K562 (cell line): Measurements from ENCODE around the gene ECE2. TPM values are rescaled to one million over a fixed set of nuclear protein-coding genes. Genes with fewer than 3 reads are reported as not detected.

ENCODE experiments used
- ATAC-seq: fragments of 200-7000 bp; cut with Tn5 transposase; 3 replicates; pipeline ENCODE4 v1.9.1; 2020; ENCODE audit warnings: moderate library complexity
- BruUV-seq: library from RNA; stranded (reverse); fragments of 400-500 nt; replicated peaks from 2 replicates; lab custom pipeline; 2021; lab: Mats Ljungman, UMichigan
- CTCF ChIA-PET: fragments of 300-600 bp; formaldehyde crosslinking; extraction: SDS; loops from one replicate; lab custom pipeline; 2021; ENCODE audit warnings: low intra/inter-chr PET ratio; lab: Yijun Ruan, JAX
- POLR2A ChIA-PET: fragments of 300-600, 350-650 bp; sonication (Branson Sonifier 250); formaldehyde crosslinking; extraction: SDS; loops from one replicate; lab custom pipeline; 2021; ENCODE audit warnings: antibody characterized with exemption, inconsistent platforms; lab: Yijun Ruan, JAX
- DNase-seq, 4 experiments: peaks; one replicate each; pipeline versions ENCODE4 v3.0.0 to v3.0.0-alpha.2; 2011 to 2018; ENCODE audit warnings: low spot score in 3 of 4, mixed read lengths in 3 of 4; ENCODE audit errors: extremely low read depth in 1 of 4
- FAIRE-seq: peaks from 2 replicates; lab custom pipeline; 2011; peaks lifted over from hg19 to GRCh38; lab: Jason Lieb, UNC
- H2AFZ ChIP-seq: 2 replicates; pipeline ENCODE4 v1.6.0; 2011; ENCODE audit warnings: low read depth, low read length, control low read depth, inconsistent platforms
- H3K27ac ChIP-seq: fragments of 200-600 bp; 3 replicates; pipeline ENCODE4 v1.8.0; 2011; ENCODE audit warnings: low read depth, mild to moderate bottlenecking, control low read depth, inconsistent platforms, low read length, moderate library complexity, mixed read lengths; ENCODE audit errors: extremely low read depth
- H3K27me3 ChIP-seq, 2 experiments: fragments of 300-600 bp in 1 of 2; 2 replicates in 1 of 2; 3 replicates in 1 of 2; pipeline versions ENCODE4 v1.6.0 to v1.8.0; 2011; ENCODE audit warnings: inconsistent platforms in 2 of 2, low read length in 2 of 2, mild to moderate bottlenecking in 1 of 2, mixed read lengths in 1 of 2, moderate library complexity in 1 of 2; ENCODE audit not compliant: control insufficient read depth in 2 of 2, insufficient read depth in 2 of 2
- H3K36me3 ChIP-seq: fragments of 300-600 bp; 3 replicates; pipeline ENCODE4 v1.8.0; 2011; ENCODE audit warnings: mild to moderate bottlenecking, low read length, inconsistent platforms; ENCODE audit not compliant: control insufficient read depth, insufficient read depth
- H3K4me1 ChIP-seq, 2 experiments: fragments of 200-600 bp in 1 of 2; replicated peaks in 1 of 2; 2 replicates in 1 of 2; 3 replicates in 1 of 2; pipeline versions ENCODE4 v1.5.1 to v1.8.0; 2011; ENCODE audit warnings: inconsistent platforms in 2 of 2, low read length in 2 of 2, mild to moderate bottlenecking in 1 of 2, mixed read lengths in 1 of 2, moderate library complexity in 1 of 2; ENCODE audit not compliant: control insufficient read depth in 2 of 2, insufficient read depth in 2 of 2
- H3K4me2 ChIP-seq: 2 replicates; pipeline ENCODE4 v1.6.1; 2011; ENCODE audit warnings: low read length, control low read depth, inconsistent platforms, mixed read lengths; ENCODE audit not compliant: insufficient read depth
- H3K4me3 ChIP-seq: fragments of 200-600 bp; sonication (generic), shearing (Covaris generic); 2 replicates; pipeline ENCODE4 v1.5.1; 2016; ENCODE audit warnings: control low read depth, inconsistent platforms
- H3K79me2 ChIP-seq: fragments of 200-600 bp; 3 replicates; pipeline ENCODE4 v1.8.0; 2011; ENCODE audit warnings: low read length, inconsistent platforms; ENCODE audit not compliant: control insufficient read depth, insufficient read depth
- H3K9ac ChIP-seq, 2 experiments: 2 replicates each; pipeline versions ENCODE4 v1.6.0 to v1.6.1; 2011; ENCODE audit warnings: low read depth in 2 of 2, low read length in 2 of 2, control low read depth in 1 of 2, inconsistent platforms in 1 of 2, mild to moderate bottlenecking in 1 of 2, mixed read lengths in 1 of 2; ENCODE audit not compliant: insufficient read depth in 1 of 2
- H3K9me1 ChIP-seq: one replicate; pipeline ENCODE4 v1.6.0; 2011; ENCODE audit warnings: inconsistent platforms, mild to moderate bottlenecking, low read length, moderate library complexity; ENCODE audit not compliant: control insufficient read depth, insufficient read depth
- H3K9me3 ChIP-seq: replicated peaks from 2 replicates; pipeline ENCODE4 v1.5.1; 2011; ENCODE audit warnings: low read depth, low read length, inconsistent platforms; ENCODE audit not compliant: control insufficient read depth, insufficient read depth
- H4K20me1 ChIP-seq: replicated peaks from 2 replicates; pipeline ENCODE4 v1.6.1; 2011; ENCODE audit warnings: low read length, inconsistent platforms, mixed read lengths; ENCODE audit not compliant: control insufficient read depth, insufficient read depth
- ATF1 ChIP-seq, 2 experiments: fragments of 450-650 bp in 1 of 2; IDR thresholded peaks; 2 replicates each; pipeline ENCODE4 v1.6.1; 2016; ENCODE audit warnings: missing compliant biosample characterization in 1 of 2, missing genetic modification characterization in 1 of 2
- CHD1 ChIP-seq: fragments of 200-600 bp; sonication (generic); IDR thresholded peaks from one replicate; pipeline ENCODE4 v1.6.1; 2012; ENCODE audit warnings: mild to moderate bottlenecking, moderate library complexity, low read length, inconsistent platforms
- KHSRP ChIP-seq: fragments of 450-650 bp; IDR thresholded peaks from 2 replicates; pipeline ENCODE4 v1.6.1; 2017
- PHF21A ChIP-seq: fragments of 450-650 bp; IDR thresholded peaks from 2 replicates; pipeline ENCODE4 v1.6.1; 2017; ENCODE audit warnings: low read depth, borderline replicate concordance
- XRCC4 ChIP-seq: IDR thresholded peaks from one replicate; pipeline ENCODE4 v1.6.1; 2011; ENCODE audit not compliant: insufficient read depth, insufficient read length; ENCODE audit errors: extremely low read depth
- ZBTB8A ChIP-seq: fragments of 450-650 bp; IDR thresholded peaks from 2 replicates; pipeline ENCODE4 v1.6.1; 2018; ENCODE audit warnings: mild to moderate bottlenecking, moderate library complexity; ENCODE audit not compliant: partially characterized antibody
- ZNF217 ChIP-seq: sonication (generic); formaldehyde crosslinking; IDR thresholded peaks from 2 replicates; pipeline ENCODE4 v1.8.0; 2022; ENCODE audit warnings: mild to moderate bottlenecking, missing genetic modification reagents
- ZNF24 ChIP-seq: fragments of 450-650 bp; IDR thresholded peaks from 2 replicates; pipeline ENCODE4 v1.6.1; 2016
- WGBS: fragments of 100-300 bp; shearing (Covaris generic); methylation state at CpG from one replicate; pipeline ENCODE4 v1.1.6; 2016; ENCODE audit warnings: low coverage, mixed read lengths; ENCODE audit not compliant: insufficient coverage; ENCODE audit errors: missing lambda C conversion rate; 5-methylcytosine and 5-hydroxymethylcytosine counted together
- in situ Hi-C: fragments of 300-500 bp; cut with MboI; formaldehyde crosslinking; loops from 4 replicates; pipeline ENCODE4 v1.15.0; 2018; ENCODE audit warnings: inconsistent platforms, mixed read lengths
- intact Hi-C: fragments of 100-400 bp; cut with micrococcal nuclease; formaldehyde crosslinking; loops from 2 replicates; pipeline ENCODE4 v1.14.2; 2022
- polyA plus RNA-seq, 8 experiments: library from polyadenylated mRNA; depleted of rRNA in 4 of 8; stranded (reverse) in 5 of 8; unstranded in 3 of 8; fragments of >200 nt; fragmentation: Nextera tagmentation in 2 of 8; fragmentation: Illumina TruSeq in 1 of 8; extraction: Ambion mirVana in 2 of 8; extraction: Trizol in 1 of 8; gene quantifications; 2 replicates each; pipeline versions ENCODE4 v1.2.1 to v1.2.3, GENCODE V29; 2011 to 2014; ENCODE audit warnings: inconsistent platforms in 1 of 8, missing spikeins in 1 of 8
- total RNA-seq, 7 experiments: library from RNA; depleted of rRNA in 6 of 7; stranded (reverse); fragments of >200 nt in 6 of 7; fragmentation: Illumina TruSeq in 2 of 7; extraction: Trizol in 2 of 7; gene quantifications; 2 replicates each; pipeline versions ENCODE4 v1.2.1 to v1.2.3, GENCODE V29; 2011 to 2021; ENCODE audit warnings: low replicate concordance in 1 of 7
- TF ChIP-seq, protein P1 (sequence below): fragments of 250-450 bp; sonication (Bioruptor Pico); IDR thresholded peaks from 2 replicates; pipeline ENCODE4 v1.5.0; 2021
- TF ChIP-seq, protein P2 (sequence below): fragments of 250-450 bp; sonication (Bioruptor Pico); IDR thresholded peaks from 2 replicates; pipeline ENCODE4 v1.4.0; 2020; ENCODE audit warnings: mild to moderate bottlenecking

The ECE2 gene
- total and polyA plus RNA-seq, 9 of the 15 experiments (the other 6 are each of a cell fraction or from before 2014, with no cell fraction given) = not detected

DNA sequence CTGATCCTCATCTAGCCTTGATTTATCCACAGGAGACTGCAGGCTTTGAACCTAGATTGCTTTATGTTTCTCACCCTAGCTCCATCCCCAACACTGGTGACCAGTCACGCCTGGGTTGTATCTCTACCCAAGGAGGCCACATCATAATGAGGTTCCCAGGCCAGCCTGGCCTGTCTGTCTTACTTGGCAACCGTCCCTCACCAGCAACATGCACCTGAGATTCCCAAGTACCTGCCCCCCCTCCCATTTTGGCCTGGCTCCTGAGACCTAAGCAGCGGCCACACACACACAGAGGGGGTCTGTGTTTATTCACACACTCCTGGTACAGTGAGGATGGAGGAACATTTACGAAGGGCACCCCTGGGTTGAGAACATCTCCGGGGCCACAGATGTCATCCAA is 16.9 kb upstream of the ECE2 start:
- Histone ChIP-seq H3K27me3 (peaks cover 10 to 31% of the 10 kb centered on the region in 2 experiments; a peak in 4 of 5 replicates), H3K27ac (no peak overlapping the region), H4K20me1 (peaks cover 34% of the 10 kb centered on the region), H3K4me1 (peaks cover 14 to 36% of the 10 kb centered on the region in 2 experiments; a peak in 4 of 5 replicates), H3K9ac (no peak overlapping the region), H3K4me3 (no peak overlapping the region)
- intact Hi-C loops (no loop called here), in situ Hi-C loops (no loop called here)
- no peak for DNase-seq
- WGBS = 64% methylated on average over 5 of the region's 5 CpGs
- BruUV-seq = no TSS peak
- no peak for TF ChIP-seq PHF21A
- TF ChIP-seq, protein P1, sequence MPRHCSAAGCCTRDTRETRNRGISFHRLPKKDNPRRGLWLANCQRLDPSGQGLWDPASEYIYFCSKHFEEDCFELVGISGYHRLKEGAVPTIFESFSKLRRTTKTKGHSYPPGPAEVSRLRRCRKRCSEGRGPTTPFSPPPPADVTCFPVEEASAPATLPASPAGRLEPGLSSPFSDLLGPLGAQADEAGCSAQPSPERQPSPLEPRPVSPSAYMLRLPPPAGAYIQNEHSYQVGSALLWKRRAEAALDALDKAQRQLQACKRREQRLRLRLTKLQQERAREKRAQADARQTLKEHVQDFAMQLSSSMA = no peak
- no peak for TF ChIP-seq CHD1
- TF ChIP-seq XRCC4 = no peak
- TF ChIP-seq ZBTB8A = no peak
- TF ChIP-seq, protein P2, sequence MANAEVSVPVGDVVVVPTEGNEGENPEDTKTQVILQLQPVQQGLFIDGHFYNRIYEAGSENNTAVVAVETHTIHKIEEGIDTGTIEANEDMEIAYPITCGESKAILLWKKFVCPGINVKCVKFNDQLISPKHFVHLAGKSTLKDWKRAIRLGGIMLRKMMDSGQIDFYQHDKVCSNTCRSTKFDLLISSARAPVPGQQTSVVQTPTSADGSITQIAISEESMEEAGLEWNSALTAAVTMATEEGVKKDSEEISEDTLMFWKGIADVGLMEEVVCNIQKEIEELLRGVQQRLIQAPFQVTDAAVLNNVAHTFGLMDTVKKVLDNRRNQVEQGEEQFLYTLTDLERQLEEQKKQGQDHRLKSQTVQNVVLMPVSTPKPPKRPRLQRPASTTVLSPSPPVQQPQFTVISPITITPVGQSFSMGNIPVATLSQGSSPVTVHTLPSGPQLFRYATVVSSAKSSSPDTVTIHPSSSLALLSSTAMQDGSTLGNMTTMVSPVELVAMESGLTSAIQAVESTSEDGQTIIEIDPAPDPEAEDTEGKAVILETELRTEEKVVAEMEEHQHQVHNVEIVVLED (CRISPR knock-in tag) = no peak
- no peak for TF ChIP-seq KHSRP
- TF ChIP-seq ATF1 (CRISPR knock-in tag; IDR thresholded peaks at IDR 0.05) = no peak
- TF ChIP-seq ATF1 (tag; IDR thresholded peaks at IDR 0.05) = no peak
- TF ChIP-seq ZNF217 (CRISPR knock-in tag) = no peak
- no peak for TF ChIP-seq ZNF24
- TF ChIP-seq, all 486 proteins: peak for 0
- Histone ChIP-seq H2AFZ (no peak overlapping the region), H3K79me2 (no peaks in the 10 kb centered on the region; the same call in 2 of the 3 replicates), H3K36me3 (no peaks in the 10 kb centered on the region), H3K4me2 (no peak overlapping the region), H3K9me3 (no peaks in the 10 kb centered on the region), H3K9me1 (no peaks in the 10 kb centered on the region)
- POLR2A ChIA-PET = no interaction called here
- CTCF ChIA-PET = no interaction called here
- ATAC-seq (no peak), FAIRE-seq (no peak)
